GM19238 (cell line): ENCODE results near the gene MAP3K15.

ENCODE experiments used
- DNase-seq: peaks from one replicate; pipeline ENCODE4 v3.0.0; 2011; ENCODE audit warnings: low spot score; ENCODE audit not compliant: insufficient read length

The MAP3K15 gene

DNA sequence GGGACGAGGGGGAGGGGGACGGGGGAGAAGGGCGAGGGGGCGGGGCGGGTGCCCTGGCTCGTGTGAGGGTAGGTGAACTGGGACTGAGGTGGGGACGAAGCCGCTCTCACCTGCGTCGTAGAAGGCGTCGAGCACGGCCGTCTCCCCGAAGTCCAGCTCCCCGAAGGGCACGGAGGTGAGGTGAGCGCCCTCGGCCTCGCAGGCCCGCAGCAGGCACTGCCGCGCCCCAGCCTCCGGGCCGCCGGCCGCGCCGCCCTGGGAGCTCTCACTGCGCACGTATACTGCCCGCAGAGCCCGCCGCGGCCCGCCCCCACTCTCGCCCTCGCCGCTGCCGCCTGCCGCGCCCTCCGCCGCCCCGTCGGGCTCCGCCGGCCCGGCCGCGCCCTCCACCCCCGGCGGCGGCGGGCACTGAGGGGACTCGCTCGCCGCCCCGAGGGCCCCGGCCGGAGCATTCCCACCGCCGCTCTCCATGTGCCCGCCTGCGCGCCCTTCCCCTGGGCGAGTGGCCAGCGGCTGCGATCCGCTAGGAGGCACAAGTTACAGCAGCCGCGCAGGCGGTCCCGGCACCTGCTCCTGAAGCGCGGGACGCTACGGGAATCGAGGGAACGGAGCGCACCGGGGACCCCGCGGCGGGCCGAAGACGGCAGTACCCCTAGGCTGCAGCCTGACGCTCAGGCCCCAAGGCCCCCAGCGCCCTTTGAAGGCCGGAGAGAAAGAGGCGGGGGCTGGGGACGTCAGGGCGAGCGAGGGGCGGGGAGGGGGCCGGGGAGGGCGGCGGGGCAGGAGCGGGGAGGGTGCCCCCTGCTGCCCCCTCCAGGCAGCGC lies at the start of gene MAP3K15:
MAP3K15 (minus strand) TSS at position 718 of the 824 bp plus-strand sequence; CDS start at position 471, 247 bp downstream.
- peak; percentile 19 for DNase-seq

DNA sequence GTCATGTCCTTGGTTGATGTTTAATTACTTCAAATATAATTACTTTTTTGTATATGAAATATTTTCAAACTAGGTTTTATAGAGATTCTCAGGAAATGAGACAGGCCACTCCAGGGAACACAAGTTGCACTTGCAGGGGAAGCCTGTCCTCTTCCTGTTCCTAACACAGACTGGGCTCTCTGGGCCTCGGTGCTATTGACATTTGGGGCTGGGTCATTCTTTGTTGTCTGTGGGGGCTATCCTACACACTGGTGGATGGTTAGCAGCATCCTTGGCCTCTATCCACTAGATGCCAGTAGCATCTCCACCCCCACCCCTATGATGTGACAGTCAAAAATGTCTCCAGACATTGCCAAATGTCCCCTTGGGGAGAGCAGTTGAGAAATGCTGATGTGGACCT lies 49.3 kb upstream of the MAP3K15 start:
- no peak for DNase-seq

GRCh38 chrX:19563746-19564145 lies 48.4 kb upstream of the MAP3K15 start:
- DNase-seq: no peak

- DNase-seq: no peak
Measured at GRCh38 chrX:19563327-19563726, 48.0 kb upstream of the MAP3K15 start.

GRCh38 chrX:19560611-19561010 lies 45.3 kb upstream of the MAP3K15 start:
- no peak for DNase-seq

DNA sequence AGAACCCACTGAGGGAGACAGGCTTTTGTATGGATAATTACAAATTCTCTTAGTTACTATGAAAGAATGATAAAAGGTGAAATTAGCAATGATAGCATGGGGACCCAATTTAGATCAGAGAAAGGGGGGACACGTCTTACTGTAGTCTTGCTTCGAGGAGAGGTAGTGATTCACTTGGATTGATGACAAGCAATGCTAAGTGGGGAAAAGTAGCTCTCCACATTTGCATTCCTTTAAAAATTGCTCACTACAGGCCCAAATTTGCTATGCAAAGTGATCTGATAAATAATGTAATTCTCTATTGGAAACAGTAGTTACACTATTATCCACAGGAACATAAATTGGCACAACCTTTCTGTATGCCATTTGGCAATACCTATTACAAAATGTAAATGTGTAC lies 42.5 kb upstream of the MAP3K15 start:
- DNase-seq: no peak

DNA sequence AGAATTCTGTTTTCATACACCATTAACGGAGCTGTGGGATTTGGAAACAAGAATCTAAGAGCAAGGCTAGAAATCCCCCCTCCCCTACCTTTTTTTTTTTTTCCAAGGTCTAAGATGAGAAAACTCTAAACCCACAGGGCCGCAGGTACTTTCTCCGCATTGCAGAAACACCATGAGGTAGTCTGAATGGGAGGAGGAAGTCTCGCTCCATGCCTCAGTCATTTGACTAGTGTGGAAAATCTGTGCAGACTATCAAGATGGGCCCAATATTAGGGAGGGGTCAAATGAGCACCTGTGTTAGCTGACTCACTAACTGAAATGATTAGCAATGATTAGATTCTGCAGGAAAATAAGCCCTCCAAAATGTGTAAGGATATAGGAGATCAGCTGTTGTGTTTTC lies 40.9 kb upstream of the MAP3K15 start:
- no peak for DNase-seq

DNA sequence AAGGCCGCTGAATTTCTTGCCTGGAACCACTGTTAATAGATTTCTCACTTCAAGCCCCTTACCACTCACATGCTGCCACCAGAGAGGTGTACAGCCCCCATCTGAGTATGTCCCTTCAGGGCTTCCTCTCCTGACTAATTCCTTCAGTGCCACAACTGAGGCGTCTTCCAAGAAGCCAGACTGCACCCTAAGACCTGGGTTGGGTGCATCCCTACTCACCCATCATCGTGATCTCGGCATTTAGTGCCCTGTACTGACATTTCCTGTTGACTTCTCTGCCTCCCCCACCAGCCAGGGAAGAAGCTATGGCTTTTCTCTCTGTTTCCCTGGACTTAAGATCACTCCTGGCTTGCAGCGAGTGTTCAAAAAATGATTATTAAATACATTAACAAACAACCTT lies 40.4 kb upstream of the MAP3K15 start:
- no peak for DNase-seq

GRCh38 chrX:19555236-19555635 lies 39.9 kb upstream of the MAP3K15 start:
- no peak for DNase-seq

DNA sequence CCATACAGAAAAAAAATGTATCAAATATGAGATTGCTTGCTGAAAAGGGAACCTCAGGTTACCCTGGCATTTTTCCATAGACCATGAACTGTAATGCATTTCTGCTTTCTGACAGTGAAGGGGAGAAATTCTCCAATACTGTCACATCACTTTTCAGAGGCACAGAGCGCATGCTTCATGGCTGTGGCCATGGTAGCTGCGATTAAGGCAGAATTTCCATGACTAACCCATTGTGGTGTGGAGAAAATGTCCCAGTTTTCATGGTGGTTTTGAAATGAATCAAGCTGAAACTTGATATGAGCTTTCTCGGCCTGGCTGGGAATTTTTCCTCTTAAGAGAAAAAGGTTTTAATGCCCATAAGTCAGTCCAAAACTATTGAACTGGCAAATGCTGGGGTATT lies 39.5 kb upstream of the MAP3K15 start:
- DNase-seq: no peak

DNA sequence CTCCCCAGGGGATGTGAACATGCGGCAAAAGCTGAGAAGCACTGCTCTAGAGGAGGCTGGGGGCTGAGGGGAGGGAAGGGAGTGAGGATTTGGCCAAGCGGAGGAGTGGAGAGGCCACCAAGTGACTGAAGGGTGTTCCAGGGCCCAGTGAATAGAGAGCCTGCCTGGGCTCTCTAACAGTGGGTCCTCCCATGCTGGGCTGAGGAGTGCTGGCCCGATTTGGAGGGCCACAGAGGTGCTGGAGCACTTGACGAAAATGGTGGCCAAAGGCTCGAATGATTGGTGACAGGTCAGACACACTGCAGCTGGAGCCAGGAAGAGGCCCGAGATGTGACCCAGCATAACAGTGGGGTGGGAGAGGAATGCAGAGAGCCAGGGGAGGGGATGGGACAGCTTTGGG lies 37.5 kb upstream of the MAP3K15 start:
- no peak for DNase-seq

DNA sequence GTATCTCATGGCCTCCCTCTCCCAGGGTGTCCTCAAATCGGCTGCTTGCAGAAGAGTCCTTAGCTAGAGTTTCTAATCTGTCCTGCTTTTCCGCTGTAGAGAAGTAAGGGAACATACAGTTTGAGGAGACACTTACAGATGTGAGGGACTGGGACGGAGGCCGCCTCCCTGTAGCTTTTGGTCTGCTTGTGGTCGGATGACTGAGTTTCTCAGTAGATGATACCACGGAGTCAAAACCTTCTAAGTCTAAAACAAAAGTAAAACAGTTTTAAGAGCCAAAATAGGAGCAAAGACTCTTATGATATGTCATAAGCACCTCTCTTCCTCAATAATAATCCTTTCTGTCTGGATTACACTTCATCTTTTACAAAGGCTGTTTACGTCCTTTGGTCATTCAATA lies 34.5 kb upstream of the MAP3K15 start:
- no peak for DNase-seq

- DNase-seq: no peak
Measured at GRCh38 chrX:19548934-19549333, 33.6 kb upstream of the MAP3K15 start.

DNA sequence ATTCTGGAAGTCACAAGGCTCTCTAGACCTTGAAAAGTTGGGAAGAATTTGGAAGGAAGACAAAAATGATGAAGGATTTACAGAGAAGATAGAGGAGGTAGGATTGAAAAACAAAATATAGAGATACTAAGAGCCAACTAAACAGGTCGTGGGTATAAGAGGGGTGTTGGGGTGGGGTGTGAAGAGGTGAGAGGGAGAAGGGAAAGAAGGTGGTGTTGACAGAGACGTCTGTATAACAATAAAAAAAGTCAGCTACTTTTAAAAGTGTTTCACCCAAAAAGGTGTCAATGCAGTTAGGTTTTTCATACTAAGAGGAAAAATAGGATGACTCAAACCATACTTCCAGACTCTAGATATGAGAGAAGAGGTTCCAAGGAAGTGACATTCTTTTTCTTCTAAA lies 33.0 kb upstream of the MAP3K15 start:
- DNase-seq: no peak

GRCh38 chrX:19545651-19546050 lies 30.3 kb upstream of the MAP3K15 start:
- no peak for DNase-seq

DNA sequence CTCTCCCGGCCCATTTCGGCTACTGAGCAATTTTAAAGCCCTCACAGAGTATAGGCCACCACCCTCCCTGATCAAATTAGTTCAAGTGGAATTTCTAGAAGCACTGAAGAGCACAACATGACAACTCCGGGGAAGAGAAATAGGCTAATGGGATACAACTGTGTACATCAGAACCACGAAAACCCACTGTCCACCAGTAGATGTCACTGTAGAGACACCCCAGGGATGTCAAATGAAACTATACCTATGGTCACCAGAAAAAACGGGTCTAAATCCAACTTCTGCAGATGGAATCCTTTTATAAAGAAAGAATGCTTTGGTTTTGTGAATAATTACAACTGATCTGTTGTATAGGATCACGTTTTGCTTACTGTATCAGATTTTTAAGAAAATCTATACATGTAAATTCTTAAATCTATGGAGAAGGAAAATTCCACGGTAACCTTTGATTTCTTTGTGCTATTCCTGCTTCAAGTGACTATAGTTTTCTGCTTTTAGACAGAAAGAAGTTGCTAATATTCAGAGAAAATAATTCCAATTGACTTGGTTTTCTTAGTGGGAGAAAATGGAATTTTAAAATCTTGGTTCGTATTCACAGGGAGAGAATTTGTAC lies 29.5 kb upstream of the MAP3K15 start:
- DNase-seq: peak; percentile 25

GRCh38 chrX:19543951-19544381 lies 28.7 kb upstream of the MAP3K15 start:
- DNase-seq: no peak

GRCh38 chrX:19543020-19543715 lies 27.9 kb upstream of the MAP3K15 start:
- DNase-seq: no peak

- DNase-seq: no peak
Measured at GRCh38 chrX:19541931-19542330, 26.6 kb upstream of the MAP3K15 start.

DNA sequence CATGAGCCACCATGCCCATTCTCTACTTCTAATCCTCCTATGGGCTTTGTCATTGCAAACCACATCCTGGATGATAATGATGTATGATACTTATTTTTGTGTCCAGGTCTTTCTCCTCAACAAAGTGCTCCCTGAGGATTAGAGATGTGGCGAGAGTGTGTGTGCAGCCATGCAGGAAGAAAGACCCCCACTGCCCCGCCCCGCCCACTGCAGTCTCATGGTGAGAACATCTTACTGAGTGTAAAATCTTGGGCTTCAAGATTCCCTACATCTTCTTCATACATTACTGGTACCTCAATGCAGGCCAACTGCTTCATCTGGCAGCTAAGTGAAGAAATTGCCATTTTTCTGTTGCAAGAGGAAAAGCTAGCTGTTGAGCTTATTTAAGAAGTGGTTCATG lies 25.9 kb upstream of the MAP3K15 start:
- no peak for DNase-seq

DNA sequence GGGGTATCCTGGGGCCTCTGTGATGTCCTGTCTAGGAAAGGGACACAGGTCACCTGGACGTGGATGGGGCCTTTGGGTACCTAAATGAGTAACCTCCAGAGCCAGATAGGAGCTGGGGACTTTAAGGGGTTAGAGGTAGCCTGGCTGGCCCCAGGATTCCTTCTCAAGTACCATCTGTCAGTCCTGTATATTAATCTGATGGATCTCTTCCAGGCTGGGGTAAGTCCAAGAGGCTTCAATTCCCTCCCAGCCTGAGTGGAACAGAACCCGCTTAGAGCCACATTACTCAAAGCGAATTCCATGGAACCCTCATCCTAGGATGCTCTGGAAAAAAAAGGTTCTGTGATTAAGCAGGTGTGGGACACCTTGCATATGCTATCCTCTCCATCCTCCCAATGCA lies 24.8 kb upstream of the MAP3K15 start:
- no peak for DNase-seq

- DNase-seq: no peak
Measured at GRCh38 chrX:19539665-19540064, 24.4 kb upstream of the MAP3K15 start.
